Activated CD4-positive, alpha-beta T cell treated with anti-CD3 and anti-CD28 coated beads, Interleukin-2, amount 50 U/mL, for 4 hours (primary cell): ENCODE data around the gene FUS.
"Not testable (repeated sequence)": the region's sequence is repeated elsewhere in the genome, so short reads cannot be mapped to it uniquely, and the experiment has no call there.

Source experiments
- DNase-seq, 2 experiments: peaks; one replicate each; pipeline ENCODE4 v3.0.0-alpha.2; 2020

The FUS gene

DNA sequence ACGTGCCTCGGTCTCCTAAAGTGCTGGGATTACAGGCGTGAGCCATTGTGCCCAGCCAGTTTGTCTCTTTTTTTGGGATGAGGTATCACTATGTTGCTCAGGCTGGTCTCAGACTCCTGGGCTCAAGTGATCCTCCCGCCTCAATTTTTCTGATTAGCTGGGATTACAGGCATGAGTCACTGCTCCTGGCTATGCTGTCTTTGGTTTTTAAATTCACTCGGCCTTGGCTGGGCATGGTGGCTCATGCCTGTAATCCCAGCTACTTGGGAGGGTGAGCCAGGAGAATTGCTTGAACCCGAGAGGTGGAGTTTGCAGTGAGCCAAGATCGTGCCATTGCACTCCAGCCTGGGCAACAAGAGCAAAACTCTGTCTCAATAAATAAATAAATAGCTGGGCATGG is 35.5 kb upstream of the FUS start:
- not testable (repeated sequence) for DNase-seq

DNA sequence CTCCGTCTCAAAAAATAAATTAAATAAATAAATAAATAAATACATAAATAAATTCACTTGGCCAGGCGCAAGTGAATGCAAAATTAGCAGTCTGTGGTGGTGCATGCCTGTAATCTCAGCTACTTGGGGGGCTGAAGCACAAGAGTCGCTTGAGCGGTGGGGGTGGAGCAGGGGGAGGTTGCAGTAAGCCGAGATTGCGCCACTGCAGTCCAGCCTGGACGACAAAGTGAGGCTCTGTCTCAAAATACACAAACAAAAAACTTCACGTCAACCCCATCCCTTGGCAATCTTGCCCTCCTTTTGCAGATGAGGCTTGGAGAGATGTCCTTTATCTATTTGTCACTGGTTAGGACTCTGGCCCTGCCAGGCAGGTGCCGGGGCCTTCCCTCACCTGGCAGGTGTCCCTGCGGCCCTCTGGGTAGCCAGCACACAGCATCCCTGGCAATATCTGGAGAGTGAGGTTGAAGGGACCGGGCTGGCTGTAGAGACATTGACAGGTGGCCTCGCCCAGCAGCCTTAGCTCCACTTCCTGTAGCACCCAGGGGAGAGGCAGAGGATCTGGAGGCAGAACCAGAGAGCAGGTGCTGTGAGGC is 34.4 kb upstream of the FUS start:
- DNase-seq: no peak

DNA sequence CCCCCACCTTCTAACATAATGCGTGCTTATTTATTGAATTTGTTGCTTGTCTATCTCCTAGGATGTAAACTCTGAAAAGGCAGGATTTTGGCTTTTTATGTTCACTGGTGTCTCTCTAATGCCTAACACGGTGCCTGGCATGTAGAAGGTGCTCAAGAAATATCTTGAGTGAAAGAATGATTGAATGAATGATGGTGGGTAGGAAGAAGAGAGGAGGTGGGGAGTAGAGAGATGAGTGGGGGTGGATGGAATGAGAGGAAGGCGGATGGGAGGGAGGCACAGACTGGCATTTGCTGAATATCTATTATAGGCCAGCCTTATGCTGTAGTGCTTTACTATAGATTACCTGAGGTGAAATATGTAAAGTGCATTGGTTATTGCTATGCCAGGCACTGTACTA is 32.4 kb upstream of the FUS start:
- DNase-seq: no peak

DNA sequence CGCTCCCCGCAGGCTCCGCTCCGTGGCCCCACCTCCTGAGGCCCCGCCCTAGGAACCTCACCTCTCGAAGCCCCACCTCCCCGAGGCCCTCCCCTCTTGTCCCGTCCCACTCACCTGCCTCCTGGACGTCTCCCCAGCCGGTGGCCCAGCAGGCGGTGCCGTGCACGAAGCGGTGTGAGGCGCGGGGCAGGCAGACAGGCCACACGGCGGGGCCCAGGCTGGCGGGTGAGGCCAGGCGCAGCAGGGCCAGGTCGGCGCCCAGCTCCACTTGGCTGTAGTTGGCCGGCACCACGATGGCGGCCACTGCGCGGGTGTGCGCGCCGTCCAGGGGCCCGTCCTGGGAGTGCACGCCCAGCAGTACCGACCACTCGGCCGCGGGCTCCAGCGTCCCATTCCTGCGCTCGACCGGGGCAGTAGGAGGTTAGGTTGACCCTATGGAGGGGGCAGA is 31.6 kb upstream of the FUS start:
- no peak for DNase-seq

DNA sequence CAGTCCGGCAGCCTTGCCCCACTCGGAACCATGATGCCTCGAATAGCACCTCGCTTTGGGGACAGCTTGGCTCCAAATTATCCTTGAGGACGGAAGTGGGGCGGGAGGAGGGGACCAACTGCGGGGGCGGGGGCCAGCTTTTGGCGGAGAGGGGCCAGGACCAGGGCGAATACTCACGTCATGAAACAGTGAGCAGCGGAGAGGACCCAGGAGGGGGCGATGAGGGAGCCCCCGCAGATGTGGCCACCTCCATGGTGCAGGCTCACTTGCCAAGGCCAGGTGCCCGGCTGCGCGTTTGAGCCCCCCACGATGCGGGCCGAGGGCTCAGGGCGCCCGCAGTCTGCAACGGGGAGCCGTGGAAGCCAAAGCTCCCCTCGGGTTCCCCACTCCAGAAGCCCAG is 31.0 kb upstream of the FUS start:
- no peak for DNase-seq

DNA sequence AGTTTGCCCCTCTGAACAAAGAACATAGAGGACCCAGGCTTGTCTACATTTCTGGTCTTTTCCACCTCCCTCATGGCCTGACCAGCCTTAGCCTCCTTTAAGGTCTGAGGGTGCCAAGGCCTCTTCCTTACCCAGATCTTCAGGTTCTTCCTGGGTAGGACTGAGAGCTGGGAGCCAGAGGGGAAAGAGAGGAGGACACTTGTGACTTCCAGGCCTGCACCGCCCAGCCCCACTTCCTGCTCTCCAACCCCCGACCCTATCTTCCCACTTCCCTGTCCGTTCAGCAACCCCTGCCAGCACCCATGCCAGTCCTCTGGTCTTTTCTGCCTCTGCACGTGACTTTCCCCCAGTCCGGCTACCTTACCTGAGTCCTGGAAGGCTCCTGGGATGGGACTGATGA is 30.6 kb upstream of the FUS start:
- no peak for DNase-seq

DNA sequence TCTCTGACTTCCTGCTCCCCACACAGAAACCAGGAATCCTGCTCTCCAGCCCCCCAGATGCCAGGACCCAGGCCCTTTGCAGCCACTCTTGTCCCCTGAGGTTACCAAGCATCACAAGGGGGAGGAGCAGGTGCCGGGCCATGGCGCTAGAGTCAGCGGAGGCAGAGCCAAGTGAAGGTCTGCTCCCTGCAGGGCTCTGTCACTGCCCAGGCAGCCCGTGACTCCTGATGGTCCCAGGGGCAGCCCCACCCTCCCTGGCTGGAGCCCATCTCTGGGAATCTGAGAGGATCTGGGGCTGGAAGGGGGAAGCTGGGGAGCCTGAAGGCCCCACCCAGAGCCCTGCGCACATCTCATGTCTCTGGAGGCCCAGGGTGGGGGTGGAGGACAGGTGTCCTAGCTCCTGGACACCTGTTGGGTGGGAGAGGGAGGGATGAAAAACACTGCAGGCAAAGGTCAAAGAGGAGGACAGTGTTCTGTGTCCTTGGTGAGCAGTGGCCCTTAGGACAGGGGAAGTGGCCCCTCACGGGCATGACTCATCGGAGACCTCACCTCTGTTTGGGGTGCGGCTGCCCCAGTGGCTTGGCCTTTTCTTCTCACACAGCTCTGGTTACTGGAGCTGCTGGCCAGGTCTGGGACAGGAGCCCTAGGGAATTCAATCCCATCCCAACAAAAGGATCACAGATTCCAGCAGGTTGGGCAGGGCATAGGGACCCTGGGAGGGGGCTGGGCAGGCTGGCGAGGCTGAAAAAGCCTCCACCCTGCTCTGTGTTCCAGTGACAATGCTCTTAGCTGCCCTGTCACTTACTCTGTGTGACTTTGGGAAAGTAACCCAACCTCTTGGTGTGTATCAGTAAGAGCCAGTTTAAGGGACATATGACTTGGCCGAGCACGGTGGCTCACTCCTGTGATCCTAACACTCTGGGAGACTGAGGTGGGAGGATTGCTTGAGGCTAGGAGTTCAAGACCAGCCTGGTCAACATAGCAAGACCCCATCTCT is 29.7 kb upstream of the FUS start, which contains the start of gene PRSS36:
TSS of gene PRSS36 (minus strand) at position 173 of the 997 bp plus-strand sequence. CDS start at position 142, 31 bp downstream.
- DNase-seq: no peak

DNA sequence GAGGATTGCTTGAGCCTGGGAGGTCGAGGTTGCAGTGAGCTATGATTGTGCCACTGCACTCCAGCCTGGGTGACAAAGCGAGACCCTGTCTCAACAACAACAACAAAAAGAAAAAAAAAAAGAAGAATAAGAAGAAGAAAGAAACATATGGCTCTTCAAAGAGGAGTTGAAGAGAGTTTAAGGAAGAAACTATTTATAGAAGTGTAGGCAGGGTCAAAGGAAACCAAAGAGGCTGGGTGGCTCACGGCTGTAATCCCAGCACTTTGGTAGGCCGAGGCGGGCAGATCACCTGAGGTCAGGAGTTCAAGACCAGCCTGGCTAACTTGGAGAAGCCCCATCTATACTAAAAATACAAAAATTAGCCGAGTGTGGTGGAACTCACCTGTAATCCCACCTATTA is 29.0 kb upstream of the FUS start:
- not testable (repeated sequence) for DNase-seq

DNA sequence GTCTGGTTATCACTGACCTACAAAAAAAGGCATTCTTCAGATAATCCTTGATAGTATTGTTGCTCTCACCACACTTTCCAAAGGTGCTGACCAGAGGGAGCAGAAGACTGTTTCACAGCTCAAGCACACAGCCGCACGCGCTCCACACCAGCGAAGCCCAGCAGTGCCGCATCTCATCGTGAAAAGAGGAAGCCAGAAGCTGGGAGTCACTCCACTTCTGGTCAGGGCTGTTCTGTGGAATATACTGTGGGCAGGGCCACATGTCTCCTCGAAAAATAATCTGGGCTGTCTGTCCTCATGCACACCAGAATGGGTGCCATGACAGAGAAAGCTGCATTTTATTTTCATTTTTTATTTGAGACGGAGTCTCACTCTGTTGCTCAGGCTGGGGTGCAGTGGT is 22.8 kb upstream of the FUS start:
- no peak for DNase-seq

DNA sequence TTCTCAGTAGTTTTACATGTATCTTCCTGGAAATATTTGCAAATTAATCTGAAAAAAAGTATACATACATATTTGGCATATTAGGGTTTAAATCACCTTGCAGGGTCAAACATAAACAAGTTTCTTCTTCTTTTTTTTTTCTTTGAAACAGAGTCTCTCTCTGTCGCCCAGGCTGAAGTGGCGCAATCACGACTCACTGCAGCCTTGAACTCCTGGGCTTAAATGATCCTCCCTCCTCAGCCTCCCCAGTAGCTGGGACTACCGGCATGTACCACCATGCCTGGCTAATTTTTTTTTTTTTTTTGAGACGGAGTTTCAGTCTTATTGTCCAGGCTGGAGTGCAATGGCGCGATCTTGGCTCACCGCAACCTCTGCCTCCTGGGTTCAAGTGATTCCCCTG is 12.6 kb upstream of the FUS start:
- no peak for DNase-seq

DNA sequence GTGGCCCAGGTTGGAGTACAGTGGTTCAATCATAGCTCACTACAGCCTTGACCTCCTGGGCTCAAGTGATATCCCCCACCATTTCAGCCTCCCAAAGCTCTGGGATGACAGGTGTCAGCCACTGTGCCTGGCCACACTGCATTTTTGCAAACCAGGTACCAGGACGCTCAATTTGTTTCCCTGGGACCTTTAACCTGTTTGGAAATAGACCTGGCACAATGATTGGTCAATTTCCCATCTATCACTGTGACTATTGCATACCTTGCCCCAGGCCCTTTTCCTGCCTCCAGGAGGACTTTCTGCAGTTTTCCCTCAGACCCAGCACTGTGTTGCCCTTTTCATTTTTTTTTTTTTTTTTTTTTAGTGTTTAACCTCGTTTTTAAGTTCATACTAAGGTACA is 11.1 kb upstream of the FUS start:
- DNase-seq: no peak

DNA sequence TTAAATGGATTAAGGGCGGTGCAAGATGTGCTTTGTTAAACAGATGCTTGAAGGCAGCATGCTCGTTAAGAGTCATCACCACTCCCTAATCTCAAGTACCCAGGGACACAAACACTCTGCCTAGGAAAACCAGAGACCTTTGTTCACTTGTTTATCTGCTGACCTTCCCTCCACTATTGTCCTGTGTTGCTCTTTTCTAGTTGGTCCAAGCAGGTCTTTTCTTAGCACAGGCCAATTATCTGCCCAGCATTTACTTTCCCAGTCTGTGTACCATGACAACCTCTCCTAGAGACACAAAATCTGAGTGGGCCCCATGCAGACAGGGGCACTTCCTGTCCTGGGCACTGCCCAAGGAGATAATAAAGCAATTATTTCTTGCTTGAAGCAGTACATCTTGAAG is 9.9 kb upstream of the FUS start:
- DNase-seq: not testable (repeated sequence)

DNA sequence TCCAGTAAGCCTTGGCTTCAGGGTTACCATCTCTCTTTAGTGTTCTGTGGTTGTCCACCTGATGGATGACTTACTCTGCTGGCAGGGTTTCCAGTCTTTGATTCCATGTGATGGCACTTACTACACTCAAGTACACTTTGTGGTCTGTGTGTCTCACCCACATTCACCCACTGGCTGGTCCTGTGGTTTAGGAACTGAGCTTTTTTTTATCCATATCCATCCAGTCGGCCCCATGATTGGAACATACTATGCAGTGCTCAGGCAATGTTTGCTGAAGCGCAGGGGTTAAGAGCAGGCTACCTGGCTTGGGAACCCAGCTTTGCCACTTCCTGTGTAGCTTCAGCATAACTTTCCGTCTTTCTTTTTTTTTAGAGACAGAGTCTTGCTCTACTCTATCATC is 2.8 kb upstream of the FUS start:
- peak in 1 of 2 experiments; percentile 18 for DNase-seq

DNA sequence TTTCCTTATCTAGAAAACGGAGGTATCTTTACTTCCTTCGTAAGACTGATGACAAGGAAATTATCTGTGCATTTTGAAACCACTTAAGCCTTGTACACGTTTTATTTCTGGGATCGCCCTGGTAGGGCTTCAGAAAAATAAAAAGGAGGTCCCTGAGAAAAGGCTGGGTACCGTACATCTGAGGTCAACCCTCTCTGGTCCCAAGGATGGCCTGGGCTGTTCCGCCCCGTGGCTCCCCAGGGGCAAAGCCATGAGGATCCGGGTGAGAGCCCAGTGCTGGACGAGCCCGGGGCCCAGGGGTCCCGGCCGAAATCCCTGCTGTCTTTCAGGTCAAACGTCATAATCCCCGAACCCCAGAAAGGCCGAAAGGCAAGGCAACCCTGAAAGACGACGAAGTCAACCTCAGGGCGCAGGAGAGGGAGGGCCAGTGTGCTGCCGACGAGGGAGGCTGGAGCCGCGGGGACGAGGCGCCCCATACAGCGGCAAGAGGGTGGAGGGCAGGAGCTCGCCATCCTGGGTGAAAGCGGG is 656 bp upstream of the FUS start:
- no peak for DNase-seq

DNA sequence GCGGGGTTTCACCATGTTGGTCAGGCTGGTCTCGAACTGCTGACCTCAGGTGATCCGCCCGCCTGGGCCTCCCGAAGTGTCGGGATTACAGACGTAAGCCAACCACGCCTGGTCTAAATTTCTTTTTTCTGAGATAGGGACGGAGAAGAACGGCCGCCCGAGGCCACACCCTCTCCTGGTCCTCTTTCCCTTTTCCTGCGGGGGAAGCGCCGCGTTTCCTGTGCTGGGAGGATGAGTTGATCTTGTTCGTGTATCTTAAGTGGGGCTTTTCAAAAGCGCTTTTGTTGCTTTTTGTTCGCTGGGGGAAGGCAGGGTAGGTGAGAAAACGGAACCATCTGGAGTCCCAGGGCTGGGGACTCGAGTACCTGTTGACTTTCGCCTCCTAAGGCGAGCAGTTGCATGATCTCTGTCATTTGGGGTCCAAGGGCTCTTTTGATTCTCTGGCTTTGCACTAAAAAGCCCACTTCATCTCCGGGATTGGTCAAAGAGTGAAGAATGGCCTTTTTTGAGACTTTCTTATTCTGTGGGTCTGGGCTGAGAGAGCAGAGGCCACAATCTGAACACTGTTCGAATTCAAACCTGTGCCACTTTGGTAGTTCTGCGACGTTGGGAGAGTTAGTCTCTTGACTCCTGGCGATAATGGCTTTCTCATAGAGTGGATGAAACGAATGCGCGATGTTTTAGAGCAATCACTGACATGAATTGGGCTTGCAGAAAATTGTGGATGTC is 1.3 kb downstream of the FUS start:
- DNase-seq: no peak

DNA sequence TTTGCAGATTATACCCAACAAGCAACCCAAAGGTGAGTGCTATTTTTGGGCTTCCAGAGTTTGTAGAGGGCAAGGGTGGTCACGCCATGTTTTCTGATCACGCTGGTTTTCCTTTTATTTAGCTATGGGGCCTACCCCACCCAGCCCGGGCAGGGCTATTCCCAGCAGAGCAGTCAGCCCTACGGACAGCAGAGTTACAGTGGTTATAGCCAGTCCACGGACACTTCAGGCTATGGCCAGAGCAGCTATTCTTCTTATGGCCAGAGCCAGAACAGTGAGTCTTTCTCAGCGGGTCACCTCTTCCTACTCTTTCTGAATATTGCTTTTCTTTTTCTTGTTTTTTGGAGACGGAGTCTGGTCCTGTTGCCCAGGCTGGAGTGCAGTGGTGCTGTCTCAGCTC is 2.5 kb downstream of the FUS start:
- DNase-seq: no peak

DNA sequence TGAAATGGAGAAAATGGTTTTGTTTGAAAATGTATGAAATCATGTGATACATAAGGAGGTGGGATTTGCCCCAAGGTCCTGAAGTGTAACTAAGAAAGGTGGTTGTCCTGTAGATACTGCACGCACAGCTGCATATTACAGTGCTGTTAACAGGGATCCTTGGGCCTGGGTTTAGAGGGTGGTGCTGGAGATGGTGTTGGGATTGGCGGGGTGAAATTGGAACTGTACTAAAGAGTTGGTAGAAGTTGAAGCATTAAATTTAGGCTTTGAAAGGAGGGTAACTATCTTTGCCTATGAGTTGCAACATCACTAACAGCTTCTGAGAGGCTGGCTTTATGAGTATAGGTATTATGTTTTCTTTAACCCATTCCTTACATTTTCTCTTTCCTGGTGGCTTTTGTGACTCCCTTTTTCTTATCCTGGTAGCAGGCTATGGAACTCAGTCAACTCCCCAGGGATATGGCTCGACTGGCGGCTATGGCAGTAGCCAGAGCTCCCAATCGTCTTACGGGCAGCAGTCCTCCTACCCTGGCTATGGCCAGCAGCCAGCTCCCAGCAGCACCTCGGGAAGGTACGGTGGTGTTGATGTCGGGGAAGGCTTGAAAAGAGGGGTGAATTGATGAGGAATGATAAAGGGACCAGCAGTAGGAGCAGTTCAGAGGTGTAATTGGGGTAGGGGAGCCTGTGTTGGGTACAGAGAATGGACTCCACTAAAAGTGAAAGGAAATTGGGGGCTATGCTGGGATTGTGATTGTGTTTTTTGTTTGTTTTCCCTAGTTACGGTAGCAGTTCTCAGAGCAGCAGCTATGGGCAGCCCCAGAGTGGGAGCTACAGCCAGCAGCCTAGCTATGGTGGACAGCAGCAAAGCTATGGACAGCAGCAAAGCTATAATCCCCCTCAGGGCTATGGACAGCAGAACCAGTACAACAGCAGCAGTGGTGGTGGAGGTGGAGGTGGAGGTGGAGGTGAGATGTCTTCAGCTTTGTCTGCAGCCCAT is 3.8 kb downstream of the FUS start:
- no peak for DNase-seq

DNA sequence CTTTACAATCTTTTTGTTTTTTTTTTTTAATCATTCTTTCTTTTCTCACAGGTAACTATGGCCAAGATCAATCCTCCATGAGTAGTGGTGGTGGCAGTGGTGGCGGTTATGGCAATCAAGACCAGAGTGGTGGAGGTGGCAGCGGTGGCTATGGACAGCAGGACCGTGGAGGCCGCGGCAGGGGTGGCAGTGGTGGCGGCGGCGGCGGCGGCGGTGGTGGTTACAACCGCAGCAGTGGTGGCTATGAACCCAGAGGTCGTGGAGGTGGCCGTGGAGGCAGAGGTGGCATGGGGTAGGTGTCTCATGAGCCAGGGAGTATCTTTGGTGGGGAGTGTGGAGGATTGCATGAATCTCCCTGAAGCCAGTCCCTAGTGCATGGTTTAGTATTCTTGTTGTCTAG is 4.9 kb downstream of the FUS start:
- no peak for DNase-seq

DNA sequence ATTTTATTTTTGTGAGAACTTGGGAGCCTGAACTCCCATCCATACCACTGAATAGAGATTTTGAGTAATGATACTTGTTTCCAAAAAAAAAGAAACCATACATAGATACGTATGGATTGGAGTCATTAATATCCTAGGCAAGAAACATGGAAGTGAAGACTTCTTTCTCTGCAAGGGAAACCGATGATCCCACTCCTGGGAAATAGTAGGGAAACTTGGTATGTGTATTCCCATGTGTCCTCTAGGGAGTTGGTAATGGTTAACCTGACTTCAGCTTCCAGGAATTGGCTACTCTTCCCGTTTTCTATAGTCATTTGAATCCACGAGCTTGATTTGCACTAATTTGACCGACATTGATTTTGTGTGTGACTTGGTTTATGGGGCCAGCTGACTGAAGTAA is 5.4 kb downstream of the FUS start:
- no peak for DNase-seq

DNA sequence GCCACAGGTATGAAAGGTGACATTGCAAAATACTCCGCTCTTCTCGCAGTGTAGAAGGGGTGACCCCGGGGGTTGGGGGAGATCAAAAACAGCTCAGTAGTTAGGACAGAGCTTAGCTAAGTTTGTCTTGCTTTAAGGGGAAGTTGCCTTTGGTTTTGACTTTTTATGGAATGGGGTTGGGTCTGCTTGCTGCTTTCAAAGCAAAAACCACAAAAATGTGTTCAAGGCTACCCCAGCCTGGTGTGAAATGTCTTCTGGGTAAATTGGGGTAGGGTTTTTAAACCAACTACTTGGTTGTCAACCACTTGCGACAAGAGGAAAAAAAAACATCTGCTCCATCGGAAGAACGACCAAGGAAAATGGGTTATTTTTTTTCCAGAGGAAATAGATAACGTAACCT is 6.2 kb downstream of the FUS start:
- no peak for DNase-seq

DNA sequence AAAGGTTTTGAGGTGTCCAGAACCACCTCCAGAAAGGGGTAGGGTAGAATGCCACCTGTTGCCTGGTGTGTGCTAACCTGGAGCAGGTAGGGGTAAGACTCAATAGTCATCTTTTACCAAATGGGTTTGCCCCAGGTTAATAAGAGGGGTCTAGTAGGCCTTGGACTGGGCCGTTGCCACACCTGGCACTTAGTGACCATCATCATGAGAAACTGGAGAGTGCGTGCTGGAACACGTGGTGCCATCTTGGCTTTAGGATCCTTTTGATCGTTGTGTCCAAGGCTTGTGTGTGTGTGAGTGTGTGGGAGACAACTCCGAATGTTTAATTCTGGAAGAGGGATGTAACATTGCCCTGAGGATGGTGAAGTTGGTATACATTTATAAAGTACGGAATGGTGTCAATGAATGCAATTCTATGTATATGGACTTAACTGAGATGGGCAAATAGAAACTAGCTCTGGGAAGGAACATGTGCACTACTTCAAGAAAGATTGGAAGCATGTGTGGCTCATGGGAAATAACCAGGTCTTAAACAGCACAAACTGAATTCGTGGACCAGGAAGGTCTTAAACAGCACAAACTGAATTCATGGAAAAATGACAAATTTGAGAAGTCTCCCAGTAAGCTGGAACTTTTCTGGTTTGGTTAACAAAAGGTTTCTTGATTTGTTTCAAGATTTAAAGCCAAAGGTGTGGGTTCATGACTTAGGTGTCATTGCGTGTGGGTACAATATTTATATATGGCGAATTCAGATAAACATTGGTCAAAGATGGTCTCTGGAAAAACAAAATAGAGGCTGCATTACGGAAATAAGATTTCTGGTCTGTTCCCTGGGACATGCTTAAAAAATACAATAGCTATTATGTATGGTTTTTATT is 7.2 kb downstream of the FUS start:
- no peak for DNase-seq
